Cardiac muscle cell (in vitro differentiated cells and primary cell): ENCODE measurements around the gene VAMP5. TPM values are rescaled to one million over a fixed set of nuclear protein-coding genes. Genes with fewer than 3 reads are reported as not detected.
"Not testable (repeated sequence)": the region's sequence is repeated elsewhere in the genome, so short reads cannot be mapped to it uniquely, and the experiment has no call there.

Source experiments
- DNase-seq, 2 donors: peaks; one replicate each; pipeline versions ENCODE4 v3.0.0 to v3.0.0-alpha.2; 2010 to 2017; ENCODE audit warnings: low read depth in 1 of 2, low spot score in 1 of 2
- H3K27ac ChIP-seq: fragments of 200-600 bp; sonication (generic); 2 replicates; pipeline ENCODE4 v1.5.1; 2016
- H3K27me3 ChIP-seq: fragments of 200-600 bp; sonication (generic); 2 replicates; pipeline ENCODE4 v1.6.0; 2016; ENCODE audit warnings: control low read depth
- H3K36me3 ChIP-seq: fragments of 200-600 bp; sonication (generic); 2 replicates; pipeline ENCODE4 v1.5.1; 2016; ENCODE audit warnings: control low read depth
- H3K4me1 ChIP-seq: fragments of 200-600 bp; sonication (generic); 2 replicates; pipeline ENCODE4 v1.8.1; 2017; ENCODE audit warnings: low read depth, mild to moderate bottlenecking, mixed run types
- H3K4me3 ChIP-seq: fragments of 200-600 bp; sonication (generic); 2 replicates; pipeline ENCODE4 v1.5.1; 2016; ENCODE audit warnings: mild to moderate bottlenecking
- H3K9me3 ChIP-seq: fragments of 200-600 bp; sonication (generic); 2 replicates; pipeline ENCODE4 v1.5.1; 2017; ENCODE audit warnings: low read depth, mild to moderate bottlenecking, control low read depth
- polyA plus RNA-seq: library from polyadenylated mRNA; unstranded; fragments of >200 nt; fragmentation: Nextera tagmentation; extraction: Ambion mirVana; gene quantifications from 2 replicates; pipeline ENCODE4 v1.2.1, GENCODE V29; 2016
- total RNA-seq: library from RNA; depleted of rRNA; stranded (reverse); fragments of >200 nt; gene quantifications from 2 replicates; pipeline ENCODE4 v1.2.3, GENCODE V29; 2016
- TF ChIP-seq, protein P1 (sequence below): IDR thresholded peaks from 2 replicates; pipeline ENCODE4 v1.5.1; 2012; ENCODE audit warnings: low read depth, mild to moderate bottlenecking, low read length

Gene VAMP5
- total and polyA plus RNA-seq, 2 experiments from 2014 or later: 7.7 to 19.1 TPM

DNA sequence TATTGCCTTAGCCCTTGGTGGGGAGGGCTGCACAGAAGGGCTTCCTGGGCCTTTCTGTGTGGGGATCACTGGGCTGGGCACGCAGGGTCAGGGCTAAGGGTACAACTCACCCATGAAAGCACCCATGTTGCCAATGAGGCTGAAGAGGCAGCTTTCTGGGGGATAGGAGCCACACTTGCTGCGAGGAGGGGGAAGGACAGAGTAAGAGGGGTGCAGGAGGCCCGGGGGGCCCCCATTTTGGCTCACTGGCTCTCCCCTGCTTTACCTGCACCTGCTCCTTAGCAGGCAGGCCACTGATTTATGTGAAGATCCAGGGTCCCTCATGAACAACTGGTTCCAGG is 16.0 kb downstream of the VAMP5 start:
- TF ChIP-seq, protein P1, sequence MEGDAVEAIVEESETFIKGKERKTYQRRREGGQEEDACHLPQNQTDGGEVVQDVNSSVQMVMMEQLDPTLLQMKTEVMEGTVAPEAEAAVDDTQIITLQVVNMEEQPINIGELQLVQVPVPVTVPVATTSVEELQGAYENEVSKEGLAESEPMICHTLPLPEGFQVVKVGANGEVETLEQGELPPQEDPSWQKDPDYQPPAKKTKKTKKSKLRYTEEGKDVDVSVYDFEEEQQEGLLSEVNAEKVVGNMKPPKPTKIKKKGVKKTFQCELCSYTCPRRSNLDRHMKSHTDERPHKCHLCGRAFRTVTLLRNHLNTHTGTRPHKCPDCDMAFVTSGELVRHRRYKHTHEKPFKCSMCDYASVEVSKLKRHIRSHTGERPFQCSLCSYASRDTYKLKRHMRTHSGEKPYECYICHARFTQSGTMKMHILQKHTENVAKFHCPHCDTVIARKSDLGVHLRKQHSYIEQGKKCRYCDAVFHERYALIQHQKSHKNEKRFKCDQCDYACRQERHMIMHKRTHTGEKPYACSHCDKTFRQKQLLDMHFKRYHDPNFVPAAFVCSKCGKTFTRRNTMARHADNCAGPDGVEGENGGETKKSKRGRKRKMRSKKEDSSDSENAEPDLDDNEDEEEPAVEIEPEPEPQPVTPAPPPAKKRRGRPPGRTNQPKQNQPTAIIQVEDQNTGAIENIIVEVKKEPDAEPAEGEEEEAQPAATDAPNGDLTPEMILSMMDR: no peak
- DNase-seq: no peak
- H3K4me1 ChIP-seq: peaks cover 11% of the 10 kb centered on the region

DNA sequence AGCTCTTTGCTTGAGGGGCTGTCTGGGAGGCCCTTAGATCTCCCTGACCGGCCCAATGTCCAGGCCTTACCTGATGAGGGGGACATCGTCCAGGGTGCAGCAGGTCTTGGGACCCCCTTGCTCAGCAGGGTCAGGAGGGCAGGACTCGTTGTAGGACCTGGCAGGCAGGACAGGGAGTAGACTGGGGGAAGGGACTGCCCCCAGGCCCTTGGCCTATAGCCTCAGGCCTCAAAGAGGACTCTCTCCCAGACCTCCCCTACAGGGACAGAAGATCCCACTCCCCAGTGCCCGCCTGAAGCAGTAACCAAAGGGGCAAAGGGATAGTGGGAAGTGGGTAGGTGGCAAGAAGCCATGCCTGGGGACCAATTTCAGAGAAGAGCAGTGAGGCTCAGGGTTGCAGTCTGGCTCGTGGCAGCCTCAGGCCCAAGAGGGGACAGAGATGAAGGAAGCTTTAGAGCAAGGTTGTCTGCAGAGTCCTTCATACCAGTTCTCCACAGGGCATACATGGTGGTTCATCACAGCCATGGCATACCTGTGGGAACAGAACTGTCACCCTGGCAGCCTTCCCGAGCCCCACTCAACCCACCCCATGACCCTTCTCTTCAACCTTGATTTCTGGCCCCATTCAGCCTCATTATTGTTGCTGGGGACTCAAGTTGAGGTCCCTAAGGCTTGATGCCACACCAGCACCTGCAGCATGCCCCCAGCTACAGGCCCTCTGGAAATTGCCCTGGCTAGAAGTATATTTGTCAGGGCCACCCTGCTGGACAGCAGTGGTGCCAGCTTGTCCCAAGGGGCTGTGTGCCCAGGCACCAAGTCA is 16.9 kb downstream of the VAMP5 start:
- no peak overlapping the region for H3K27ac ChIP-seq
- H3K9me3 ChIP-seq: no peaks in the 10 kb centered on the region
- TF ChIP-seq, protein P1: no peak
- peak overlapping the region; percentile 89 for H3K4me3 ChIP-seq
- no peaks in the 10 kb centered on the region for H3K27me3 ChIP-seq
- DNase-seq: no peak
- H3K36me3 ChIP-seq: no peaks in the 10 kb centered on the region
- H3K4me1 ChIP-seq: peaks cover 11% of the 10 kb centered on the region

More for the DNA sequence above, 16.0 kb downstream of the VAMP5 start:
- no peaks in the 10 kb centered on the region for H3K36me3 ChIP-seq
- H3K27me3 ChIP-seq: no peaks in the 10 kb centered on the region
- H3K4me3 ChIP-seq: no peak overlapping the region
- H3K27ac ChIP-seq: no peak overlapping the region
- H3K9me3 ChIP-seq: no peaks in the 10 kb centered on the region

DNA sequence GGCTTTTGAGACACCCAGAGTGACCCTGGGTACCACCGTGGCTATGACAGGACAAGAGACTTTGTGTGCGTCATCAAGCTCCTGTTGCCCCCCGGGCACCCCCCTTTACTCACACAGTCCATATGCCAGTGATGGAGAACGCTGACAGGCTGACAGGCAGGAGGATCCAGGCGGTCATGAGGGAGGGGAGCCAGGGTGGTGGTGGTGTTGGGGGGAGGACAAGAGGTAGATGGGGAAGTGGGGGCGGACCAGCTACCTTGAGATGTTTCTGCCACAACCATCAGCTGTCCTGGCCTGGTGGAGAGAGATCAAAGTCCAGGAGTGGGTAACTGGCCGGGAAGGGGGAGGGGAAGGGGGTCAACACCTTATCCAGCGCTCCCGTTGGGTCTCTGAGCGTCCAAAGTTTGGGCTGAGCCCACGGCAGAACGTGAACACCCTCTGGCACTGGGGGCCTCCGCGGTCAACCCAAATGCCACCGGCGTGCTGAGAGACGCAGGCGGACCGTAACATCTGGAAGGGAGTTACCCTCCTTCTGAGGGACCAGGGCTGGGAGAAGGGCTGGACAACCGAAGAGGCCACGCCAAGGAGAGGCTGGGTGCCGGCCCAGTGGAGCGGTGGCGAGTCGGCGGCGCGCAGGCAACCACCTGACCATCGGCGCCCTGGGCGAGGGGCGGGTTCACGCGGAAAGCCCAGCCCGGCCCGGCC is 17.7 kb downstream of the VAMP5 start:
- H3K4me3 ChIP-seq: peak overlapping the region; percentile 89
- peak in 1 of 2 donors; percentile 71 for DNase-seq

DNA sequence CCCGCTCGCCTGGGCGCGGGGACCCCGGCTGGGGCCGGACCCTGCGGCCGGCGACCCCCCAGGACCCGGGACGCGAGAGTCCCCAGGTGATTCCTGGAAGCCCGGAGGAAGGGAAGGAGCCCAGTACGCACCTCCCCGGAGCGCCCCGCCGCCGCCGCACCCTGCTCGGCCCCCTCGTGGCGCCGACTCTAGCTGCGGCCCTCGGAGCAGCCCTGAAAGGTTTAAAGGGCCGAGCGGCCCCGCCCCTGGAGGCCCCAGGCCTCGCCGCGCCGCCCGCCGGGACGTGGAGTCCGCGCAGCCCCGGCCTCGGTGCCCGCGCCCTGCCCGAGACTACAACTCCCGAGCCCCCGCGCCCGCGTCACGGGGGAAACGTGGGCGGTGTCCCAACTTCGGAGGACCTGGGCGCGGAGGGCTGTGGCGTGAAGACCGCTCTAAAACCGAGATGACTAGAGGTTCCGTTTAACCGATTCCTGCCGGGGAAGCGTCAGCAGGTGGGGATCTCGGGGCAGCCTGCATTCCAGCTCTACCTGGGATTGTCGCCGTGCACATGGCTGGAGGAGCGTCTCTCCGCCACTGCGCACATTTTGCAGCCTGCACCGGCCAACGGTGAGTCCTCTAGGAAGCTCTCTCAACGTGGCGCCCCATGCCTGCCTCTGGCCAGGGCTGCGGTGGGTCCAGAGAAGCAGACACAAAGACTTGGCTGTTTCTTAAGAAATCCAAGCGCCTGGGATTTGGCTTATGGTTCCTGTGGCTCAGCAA is 18.4 kb downstream of the VAMP5 start, which contains the start of gene TMEM150A:
Gene TMEM150A, minus strand, starts transcription at position 223 of the 759 bp plus-strand sequence. CDS start 750 bp downstream, outside the sequence.
- peak within 1 kb of the TSS; percentile 65 for H3K27ac ChIP-seq
- peaks cover 4% of the 10 kb centered on the region for H3K4me1 ChIP-seq
- H3K27me3 ChIP-seq: no peaks in the 10 kb centered on the region
- H3K9me3 ChIP-seq: no peaks in the 10 kb centered on the region
- H3K36me3 ChIP-seq: no peaks in the 10 kb centered on the region
- TF ChIP-seq, protein P1: peak; percentile 29
- DNase-seq: peak; percentile 96 to 98
- H3K4me3 ChIP-seq: peak within 1 kb of the TSS; percentile 89

More for the DNA sequence above, 17.7 kb downstream of the VAMP5 start:
- Histone ChIP-seq H3K9me3 (no peaks in the 10 kb centered on the region), H3K27me3 (no peaks in the 10 kb centered on the region), H3K4me1 (peaks cover 4% of the 10 kb centered on the region), H3K27ac (peak overlapping the region; percentile 65), H3K36me3 (no peaks in the 10 kb centered on the region)
- TF ChIP-seq, protein P1: no peak

DNA sequence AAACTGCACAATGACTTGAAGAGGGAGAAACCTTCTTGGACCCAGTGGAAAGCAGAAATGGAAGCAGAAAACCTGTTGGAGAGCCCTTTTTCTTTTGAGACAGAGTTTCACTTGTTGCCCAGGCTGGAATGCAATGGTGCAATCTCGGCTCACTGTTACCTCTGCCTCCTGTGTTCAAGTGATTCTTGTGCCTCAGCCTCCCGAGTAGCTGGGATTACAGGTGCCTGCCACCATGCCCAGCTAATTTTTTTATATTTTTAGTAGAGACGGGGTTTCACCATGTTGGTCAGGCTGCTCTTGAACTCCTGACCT is 19.9 kb downstream of the VAMP5 start:
- not testable (repeated sequence) for H3K27me3 ChIP-seq, H3K4me1 ChIP-seq, H3K36me3 ChIP-seq, H3K27ac ChIP-seq, H3K4me3 ChIP-seq, H3K9me3 ChIP-seq, DNase-seq
